Stimulated activated naive CD4-positive, alpha-beta T cell (primary cell): ENCODE measurements around the gene TNPO1.
A peak's percentile ranks its signal among the peaks of the same experiment; 100 is the strongest.
"Not testable (repeated sequence)": the region's sequence is repeated elsewhere in the genome, so short reads cannot be mapped to it uniquely, and the experiment has no call there.

Experiments used
- DNase-seq, 6 experiments: peaks; one replicate each; lab custom pipeline; 2025; lab: John Stamatoyannopoulos, UW

TNPO1 gene

GRCh38 chr5:72816284-72817075, at the start of gene TNPO1:
TNPO1 (plus strand) TSS chr5:72816661; CDS start chr5:72816738, 77 bp downstream.
- peak; percentile 68 to 83 (median 78) for DNase-seq

GRCh38 chr5:72767289-72768010, 49.0 kb upstream of the TNPO1 start:
- DNase-seq: no peak

- DNase-seq: no peak
These were observed 46.2 kb upstream of the TNPO1 start for GRCh38 chr5:72770266-72770665.

GRCh38 chr5:72776684-72777083, 39.8 kb upstream of the TNPO1 start:
- no peak for DNase-seq

- no peak for DNase-seq
These were observed 36.9 kb upstream of the TNPO1 start for GRCh38 chr5:72779520-72779919.

GRCh38 chr5:72783354-72783753, 33.1 kb upstream of the TNPO1 start:
- DNase-seq: no peak

GRCh38 chr5:72784129-72784528, 32.3 kb upstream of the TNPO1 start:
- DNase-seq: no peak

GRCh38 chr5:72785801-72786200, 30.7 kb upstream of the TNPO1 start:
- DNase-seq: no peak

GRCh38 chr5:72786676-72787075, 29.8 kb upstream of the TNPO1 start:
- DNase-seq: no peak

- DNase-seq: no peak
These were observed 27.5 kb upstream of the TNPO1 start for GRCh38 chr5:72788866-72789505.

- no peak for DNase-seq
These were observed 26.3 kb upstream of the TNPO1 start for GRCh38 chr5:72790186-72790585.

GRCh38 chr5:72792662-72793061, 23.8 kb upstream of the TNPO1 start:
- not testable (repeated sequence) for DNase-seq

GRCh38 chr5:72796001-72796400, 20.5 kb upstream of the TNPO1 start:
- no peak for DNase-seq

GRCh38 chr5:72799721-72800120, 16.7 kb upstream of the TNPO1 start:
- no peak for DNase-seq

- not testable (repeated sequence) for DNase-seq
These were observed 7.8 kb upstream of the TNPO1 start for GRCh38 chr5:72808637-72809036.

- no peak for DNase-seq
These were observed 4.6 kb upstream of the TNPO1 start for GRCh38 chr5:72811849-72812248.

- DNase-seq: no peak
These were observed 4.0 kb upstream of the TNPO1 start for GRCh38 chr5:72812488-72812887.

- DNase-seq: no peak
These were observed 2.4 kb upstream of the TNPO1 start for GRCh38 chr5:72814104-72814503.

- no peak for DNase-seq
These were observed 1.6 kb upstream of the TNPO1 start for GRCh38 chr5:72814864-72815263.

- peak in 4 of 6 experiments; percentile 18 to 78 (median 60) for DNase-seq
These were observed 729 bp upstream of the TNPO1 start for GRCh38 chr5:72815580-72816283.

- DNase-seq: peak in 4 of 6 experiments; percentile 8 to 40 (median 26)
These were observed 618 bp downstream of the TNPO1 start for GRCh38 chr5:72817076-72817481.

- no peak for DNase-seq
These were observed 1.3 kb downstream of the TNPO1 start for GRCh38 chr5:72817671-72818266.
